T-cell (primary cell): ENCODE results near the gene ST3GAL3. TPM values are rescaled to one million over a fixed set of nuclear protein-coding genes. Genes with fewer than 3 reads are reported as not detected.

ENCODE experiments used
- ATAC-seq, 4 experiments: fragments of 200-7000 bp in 3 of 4; fragments of 150-1000 bp in 1 of 4; cut with Tn5 transposase; replicated peaks in 1 of 4; 1 replicate in 3 of 4; 2 replicates in 1 of 4; pipeline ENCODE4 v1.10.0; 2021; ENCODE audit warnings: moderate library complexity in 3 of 4, mild to moderate bottlenecking in 2 of 4, moderate number of reproducible peaks in 1 of 4
- CTCF ChIA-PET, 2 donors: fragments of 300-600 bp; sonication (Branson Sonifier 250); formaldehyde crosslinking; loops; one replicate each; lab custom pipeline; 2022; ENCODE audit warnings: antibody characterized with exemption in 2 of 2; lab: Charles Lee
- POLR2A ChIA-PET, 2 donors: fragments of 300-600 bp; sonication (Branson Sonifier 250); formaldehyde crosslinking; loops; one replicate each; lab custom pipeline; 2022; ENCODE audit warnings: antibody characterized with exemption in 2 of 2; lab: Charles Lee
- DNase-seq, 35 experiments: peaks; one replicate each; pipeline versions ENCODE4 v3.0.0 to v3.0.0-alpha.2; 2013 to 2023
- H3K27ac ChIP-seq: one replicate; pipeline ENCODE4 v1.5.1; 2013; ENCODE audit warnings: low read length
- H3K27me3 ChIP-seq, 2 experiments: replicated peaks in 1 of 2; 1 replicate in 1 of 2; 2 replicates in 1 of 2; pipeline versions ENCODE4 v1.6.1 to v1.7.0; 2013; ENCODE audit warnings: low read length in 1 of 2, mixed read lengths in 1 of 2; ENCODE audit not compliant: control insufficient read depth in 2 of 2, insufficient read depth in 2 of 2; ENCODE audit errors: extremely low read depth in 1 of 2
- H3K36me3 ChIP-seq, 2 donors: 1 replicate in 1 of 2; 2 replicates in 1 of 2; pipeline versions ENCODE4 v1.6.1 to v1.7.0; 2013; ENCODE audit warnings: low read length in 1 of 2; ENCODE audit not compliant: control insufficient read depth in 2 of 2, insufficient read depth in 1 of 2; ENCODE audit errors: extremely low read depth in 1 of 2
- H3K4me1 ChIP-seq, 2 experiments: 1 replicate in 1 of 2; 2 replicates in 1 of 2; pipeline versions ENCODE4 v1.6.1 to v1.7.0; 2013; ENCODE audit warnings: low read length in 2 of 2, mixed read lengths in 1 of 2; ENCODE audit not compliant: insufficient read depth in 2 of 2, control insufficient read depth in 1 of 2; ENCODE audit errors: extremely low read depth in 1 of 2
- H3K4me3 ChIP-seq, 2 donors: 1 replicate in 1 of 2; 2 replicates in 1 of 2; pipeline versions ENCODE4 v1.5.1 to v1.7.0; 2013; ENCODE audit warnings: mild to moderate bottlenecking in 2 of 2, low read length in 1 of 2, moderate library complexity in 1 of 2; ENCODE audit not compliant: control insufficient read depth in 1 of 2; ENCODE audit errors: extremely low read depth in 1 of 2
- H3K9me3 ChIP-seq: 2 replicates; pipeline ENCODE4 v1.7.0; 2013
- H3K27ac Mint-ChIP-seq, 2 donors: one replicate each; pipeline ENCODE4 v1.8.0; 2020 to 2021; ENCODE audit warnings: mild to moderate bottlenecking in 2 of 2, mixed read lengths in 2 of 2
- H3K27me3 Mint-ChIP-seq, 2 donors: one replicate each; pipeline ENCODE4 v1.8.0; 2021 to 2022; ENCODE audit warnings: mixed read lengths in 2 of 2
- H3K36me3 Mint-ChIP-seq: one replicate; pipeline ENCODE4 v1.8.0; 2021; ENCODE audit warnings: mixed read lengths
- H3K4me1 Mint-ChIP-seq, 3 donors: one replicate each; pipeline ENCODE4 v1.8.0; 2020 to 2022; ENCODE audit warnings: mixed read lengths in 3 of 3, mild to moderate bottlenecking in 1 of 3
- H3K4me3 Mint-ChIP-seq, 3 donors: one replicate each; pipeline ENCODE4 v1.8.0; 2020 to 2022; ENCODE audit warnings: mild to moderate bottlenecking in 3 of 3, mixed read lengths in 3 of 3, moderate library complexity in 3 of 3
- H3K9me3 Mint-ChIP-seq, 3 donors: one replicate each; pipeline ENCODE4 v1.8.0; 2020 to 2022; ENCODE audit warnings: mixed read lengths in 3 of 3
- WGBS: methylation state at CpG from one replicate; pipeline ENCODE4 v1.1.5; 2013; ENCODE audit warnings: missing lambda C conversion rate; ENCODE audit not compliant: insufficient coverage; 5-methylcytosine and 5-hydroxymethylcytosine counted together
- total RNA-seq, 35 experiments: library from RNA in 6 of 35; stranded (reverse) in 6 of 35; fragments of 120-200 nt in 1 of 35; gene quantifications; one replicate each; pipeline versions ENCODE4 v1.2.1 to v1.2.4 and lab custom pipeline; 2013 to 2026

Gene ST3GAL3
- total RNA-seq, 5 donors from 2014 or later (not counting 1 experiment from before 2014, with no cell fraction given) = 21.9 to 29.8 (median 24.4) TPM

DNA sequence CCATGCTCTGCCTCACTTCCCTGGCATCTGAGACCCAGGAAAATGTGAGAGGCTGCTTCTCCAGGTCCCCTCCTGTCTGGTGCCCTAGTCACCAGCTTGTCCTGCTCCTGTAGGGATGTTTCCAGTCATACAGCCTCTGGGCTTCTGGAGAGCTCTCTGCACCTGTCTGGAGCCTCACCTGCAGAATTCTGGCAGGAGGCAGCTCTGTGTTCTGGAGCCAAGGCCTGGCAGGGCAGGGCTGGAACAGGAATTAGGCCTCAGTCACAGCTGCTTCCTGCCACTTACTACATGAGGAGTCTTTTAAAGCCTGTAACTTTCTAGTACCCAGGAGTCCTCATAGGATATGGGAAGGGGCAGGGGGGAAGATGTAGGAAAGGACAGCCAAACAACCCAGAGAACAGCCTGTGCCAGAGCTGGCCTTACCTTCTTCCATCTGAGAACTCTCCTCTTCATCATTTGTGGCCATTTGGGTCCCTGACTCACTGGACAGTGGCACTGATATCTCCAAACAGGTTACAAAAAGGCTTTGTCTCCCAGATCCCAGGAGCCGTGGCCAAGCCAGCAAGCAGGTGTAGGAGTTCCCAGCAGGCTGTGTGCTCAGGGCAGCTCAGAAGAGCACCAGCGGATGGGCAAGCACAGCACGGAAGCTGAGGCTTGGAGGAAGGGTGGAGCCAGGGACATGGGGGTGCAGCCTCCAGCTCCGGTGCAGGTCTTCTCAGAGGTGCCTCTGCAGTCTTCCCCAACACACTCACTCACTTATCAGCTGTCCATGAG, 194.9 kb downstream of the ST3GAL3 start:
- ChIA-PET CTCF (interaction anchor here in 1 of 2 donors (0.7 kb wide), 1 partner anchor 29 kb away, joined by 3 read pairs; no protein-coding TSS in a partner anchor), POLR2A (no interaction called here)
- Histone ChIP-seq H3K4me3 (no peak overlapping the region), H3K36me3 (peaks cover 13 to 21% of the 10 kb centered on the region in 2 donors), H3K4me1 (no peaks in the 10 kb centered on the region), H3K27ac (no peak overlapping the region), H3K27me3 (no peaks in the 10 kb centered on the region), H3K9me3 (no peaks in the 10 kb centered on the region)
- Mint-ChIP-seq H3K4me3 (peak overlapping the region in 2 of 3 donors; percentile 3 to 43), H3K27me3 (no peaks in the 10 kb centered on the region), H3K9me3 (no peaks in the 10 kb centered on the region), H3K36me3 (peaks cover 29% of the 10 kb centered on the region), H3K4me1 (peaks cover 0 to 12% (median 3%) of the 10 kb centered on the region in 3 donors), H3K27ac (peak overlapping the region in 1 of 2 donors; percentile 39)
- peak in 1 of 4 experiments; percentile 9 for ATAC-seq
- 63% methylated on average over 2 of the region's 4 CpGs for WGBS
- DNase-seq = no peak

DNA sequence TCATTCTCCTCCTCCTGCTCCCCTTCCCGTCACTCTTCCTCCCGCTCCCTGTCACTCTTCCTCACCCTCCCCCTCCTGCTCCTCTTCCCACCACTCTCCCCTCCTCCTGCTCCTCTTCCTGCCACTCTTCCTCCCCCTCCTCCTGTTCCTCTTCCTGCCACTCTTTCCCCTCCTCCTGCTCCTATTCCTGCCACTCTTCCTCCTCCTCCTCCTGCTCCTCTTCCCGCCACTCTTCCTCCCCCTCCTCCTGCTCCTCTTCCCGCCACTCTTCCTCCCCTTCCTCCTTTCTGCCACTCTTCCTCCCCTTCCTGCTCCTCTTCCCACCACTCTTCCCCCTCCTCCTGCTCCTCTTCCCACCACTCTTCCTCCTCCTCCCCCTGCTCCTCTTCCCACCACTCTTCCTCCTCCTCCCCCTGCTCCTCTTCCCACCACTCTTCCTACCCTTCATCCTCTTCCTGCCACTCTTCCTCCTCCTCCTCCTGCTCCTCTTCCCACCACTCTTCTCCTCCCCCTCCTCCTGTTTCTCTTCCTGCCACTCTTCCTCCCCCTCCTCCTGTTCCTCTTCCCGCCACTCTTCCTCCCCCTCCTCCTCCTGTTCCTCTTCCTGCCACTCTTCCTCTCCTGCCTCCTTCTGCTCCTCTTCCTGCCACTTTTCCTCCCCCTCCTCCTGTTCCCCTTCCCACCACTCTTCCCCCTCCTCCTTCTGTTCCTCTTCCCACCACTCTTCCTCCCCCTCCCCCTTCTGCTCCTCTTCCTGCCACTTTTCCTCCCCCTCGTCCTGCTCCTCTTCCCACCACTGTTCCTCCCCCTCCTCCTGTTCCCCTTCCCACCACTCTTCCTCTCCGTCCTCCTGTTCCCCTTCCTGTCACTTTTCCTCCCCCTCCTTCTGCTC, 197.6 kb downstream of the ST3GAL3 start:
- 86% methylated on average over 4 of the region's 7 CpGs for WGBS
- Mint-ChIP-seq H3K36me3 (peaks cover 27% of the 10 kb centered on the region), H3K4me1 (peaks cover 0 to 12% (median 3%) of the 10 kb centered on the region in 3 donors), H3K4me3 (no peak overlapping the region), H3K27ac (no peak overlapping the region), H3K27me3 (no peaks in the 10 kb centered on the region), H3K9me3 (no peaks in the 10 kb centered on the region)
- H3K27ac ChIP-seq = no peak overlapping the region
- no peak for DNase-seq
- H3K27me3 ChIP-seq = no peaks in the 10 kb centered on the region
- no peaks in the 10 kb centered on the region for H3K9me3 ChIP-seq
- no peak overlapping the region for H3K4me3 ChIP-seq
- H3K36me3 ChIP-seq = peaks cover 0 to 10% of the 10 kb centered on the region in 2 donors
- POLR2A ChIA-PET = no interaction called here
- no peak for ATAC-seq
- no peaks in the 10 kb centered on the region for H3K4me1 ChIP-seq
- CTCF ChIA-PET = no interaction called here

DNA sequence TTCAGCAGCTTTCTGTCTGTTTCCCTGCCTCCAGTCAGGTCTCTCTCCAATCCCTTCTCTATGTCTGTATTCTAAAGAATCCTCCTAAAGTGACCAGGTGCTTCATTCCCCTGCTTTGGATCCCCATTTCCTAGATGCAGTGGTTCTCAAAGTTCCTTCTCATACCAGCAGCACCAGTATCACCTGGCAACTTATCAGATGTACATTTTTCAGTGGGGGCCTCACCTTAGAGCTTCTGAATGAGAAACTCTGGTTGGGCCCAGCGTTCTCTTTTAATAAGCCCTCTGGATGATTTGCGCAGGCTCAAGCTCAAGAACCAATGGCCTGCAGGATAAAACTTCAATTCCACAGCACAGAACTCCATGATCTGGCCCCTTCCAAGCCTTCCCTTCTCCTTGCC, 200.9 kb downstream of the ST3GAL3 start:
- CTCF ChIA-PET = interaction anchor here in 1 of 2 donors (0.6 kb wide), 1 partner anchor 145 kb away, joined by 3 read pairs; no protein-coding TSS in a partner anchor
- H3K27me3 Mint-ChIP-seq = no peaks in the 10 kb centered on the region

DNA sequence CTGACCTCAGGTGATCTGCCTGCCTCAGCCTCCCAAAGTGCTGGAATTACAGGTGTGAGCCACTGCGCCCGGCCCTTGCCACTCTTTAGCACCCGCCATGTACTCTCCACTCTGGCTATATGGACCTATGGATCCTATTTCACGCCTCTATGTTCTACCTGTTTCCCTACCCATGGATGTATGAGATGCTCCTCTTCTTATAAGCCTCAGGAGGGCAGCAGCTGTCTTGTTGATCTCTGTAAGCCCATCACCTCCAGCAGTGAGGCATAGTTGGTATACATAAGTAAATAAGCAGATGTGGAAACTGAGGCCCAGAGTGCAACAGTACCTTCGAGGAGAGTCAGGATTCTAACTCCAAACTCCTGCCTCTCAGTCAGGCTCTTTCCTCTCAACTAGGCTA, 201.5 kb downstream of the ST3GAL3 start:
- no peaks in the 10 kb centered on the region for H3K27me3 ChIP-seq
- Mint-ChIP-seq H3K4me1 (peaks cover 0 to 12% (median 3%) of the 10 kb centered on the region in 3 donors), H3K36me3 (peaks cover 25% of the 10 kb centered on the region), H3K27me3 (no peaks in the 10 kb centered on the region), H3K27ac (no peak overlapping the region), H3K4me3 (no peak overlapping the region), H3K9me3 (no peaks in the 10 kb centered on the region)
- CTCF ChIA-PET = no interaction called here
- H3K4me1 ChIP-seq = no peaks in the 10 kb centered on the region
- POLR2A ChIA-PET = no interaction called here
- WGBS = 90% methylated on average over 4 of the region's 5 CpGs
- no peak overlapping the region for H3K27ac ChIP-seq
- H3K4me3 ChIP-seq = no peak overlapping the region
- DNase-seq (peak in 1 of 35 experiments; percentile 5), ATAC-seq (no peak)
- peaks cover 0 to 3% of the 10 kb centered on the region in 2 donors for H3K36me3 ChIP-seq
- H3K9me3 ChIP-seq = no peaks in the 10 kb centered on the region

More for the DNA sequence above, 200.9 kb downstream of the ST3GAL3 start:
- Mint-ChIP-seq H3K27ac (no peak overlapping the region), H3K4me3 (no peak overlapping the region), H3K36me3 (peaks cover 25% of the 10 kb centered on the region), H3K9me3 (no peaks in the 10 kb centered on the region), H3K4me1 (peaks cover 0 to 12% (median 3%) of the 10 kb centered on the region in 3 donors)
- Histone ChIP-seq H3K9me3 (no peaks in the 10 kb centered on the region), H3K27ac (no peak overlapping the region), H3K27me3 (no peaks in the 10 kb centered on the region), H3K4me3 (no peak overlapping the region), H3K4me1 (no peaks in the 10 kb centered on the region), H3K36me3 (peaks cover 0 to 3% of the 10 kb centered on the region in 2 donors)
- WGBS = no CpG with 5 or more reads among the region's 2 CpGs
- no peak for ATAC-seq
- POLR2A ChIA-PET = no interaction called here
- DNase-seq = peak in 1 of 35 experiments; percentile 0

DNA sequence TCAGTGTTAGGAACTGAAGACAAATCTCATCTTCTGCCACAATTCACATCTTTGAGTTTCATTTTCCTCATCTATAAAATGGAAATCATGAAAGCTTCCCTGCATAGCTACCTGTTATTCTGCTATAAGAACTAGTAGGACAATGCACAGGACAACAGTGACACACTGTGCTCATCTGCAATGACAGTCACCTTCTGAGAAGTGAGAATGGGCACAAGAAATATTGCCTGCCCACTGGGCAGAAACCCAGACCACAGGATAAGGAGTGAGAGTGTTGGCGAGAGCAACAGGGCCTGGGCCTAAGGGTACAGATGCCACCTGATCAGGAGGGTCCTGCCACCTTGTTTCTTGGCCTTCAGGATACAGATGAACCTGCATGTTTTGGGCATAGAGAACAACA, 203.0 kb downstream of the ST3GAL3 start:
- no peaks in the 10 kb centered on the region for H3K27me3 ChIP-seq
- no peaks in the 10 kb centered on the region for H3K9me3 Mint-ChIP-seq
- ChIA-PET POLR2A (no interaction called here), CTCF (no interaction called here)
- H3K36me3 ChIP-seq = peaks cover 0 to 3% of the 10 kb centered on the region in 2 donors
- H3K27ac ChIP-seq = no peak overlapping the region
- H3K36me3 Mint-ChIP-seq = peaks cover 22% of the 10 kb centered on the region
- ATAC-seq = no peak
- no peaks in the 10 kb centered on the region for H3K4me1 ChIP-seq
- H3K4me3 Mint-ChIP-seq = no peak overlapping the region
- H3K9me3 ChIP-seq = no peaks in the 10 kb centered on the region
- H3K4me1 Mint-ChIP-seq = peaks cover 0 to 7% (median 3%) of the 10 kb centered on the region in 3 donors
- H3K4me3 ChIP-seq = no peak overlapping the region
- no peaks in the 10 kb centered on the region for H3K27me3 Mint-ChIP-seq
- WGBS = 78% methylated on average over 1 of the region's 1 CpG
- DNase-seq = peak in 1 of 35 experiments; percentile 1
- H3K27ac Mint-ChIP-seq = no peak overlapping the region

DNA sequence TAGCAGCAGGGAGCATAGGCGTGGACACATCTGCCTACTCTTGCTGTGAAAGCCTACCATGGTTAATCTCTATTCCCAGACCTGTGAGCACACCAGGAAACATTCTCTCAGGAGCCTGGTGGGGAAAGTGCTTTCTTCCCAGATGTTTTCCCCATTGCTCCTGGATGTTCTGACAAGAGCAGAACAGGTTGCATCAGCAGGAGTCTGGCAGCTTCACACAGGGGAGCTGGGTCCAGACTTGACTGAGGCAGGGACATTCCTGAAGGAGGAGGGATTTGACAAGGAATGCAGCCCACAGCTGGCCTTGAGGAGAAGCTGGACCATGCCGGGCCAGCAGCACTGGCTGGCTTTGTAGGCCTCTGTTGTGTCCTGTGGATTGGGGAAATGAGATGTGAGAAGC, 205.3 kb downstream of the ST3GAL3 start:
- H3K4me3 ChIP-seq = no peak overlapping the region
- ChIA-PET POLR2A (interaction anchor here in 1 of 2 donors (0.6 kb wide), 1 partner anchor 79 kb away, joined by 3 read pairs; no protein-coding TSS in a partner anchor), CTCF (no interaction called here)
- no peaks in the 10 kb centered on the region for H3K36me3 ChIP-seq
- H3K27me3 Mint-ChIP-seq = no peaks in the 10 kb centered on the region
- peaks cover 15% of the 10 kb centered on the region for H3K36me3 Mint-ChIP-seq
- 90% methylated on average over 2 of the region's 2 CpGs for WGBS
- DNase-seq (no peak), ATAC-seq (no peak)
- H3K4me3 Mint-ChIP-seq = no peak overlapping the region
- H3K27ac Mint-ChIP-seq = no peak overlapping the region
- H3K27ac ChIP-seq = no peak overlapping the region
- H3K9me3 ChIP-seq = no peaks in the 10 kb centered on the region
- H3K4me1 Mint-ChIP-seq = no peaks in the 10 kb centered on the region
- no peaks in the 10 kb centered on the region for H3K4me1 ChIP-seq
- H3K9me3 Mint-ChIP-seq = no peaks in the 10 kb centered on the region
- H3K27me3 ChIP-seq = no peaks in the 10 kb centered on the region
